HepG2 (cell line): ENCODE data around the gene SYPL2. TPM values are rescaled to one million over a fixed set of nuclear protein-coding genes. Genes with fewer than 3 reads are reported as not detected.
A peak's percentile ranks its signal among the peaks of the same experiment; 100 is the strongest.

Source experiments
- FOXK1 ChIP-seq: sonication (generic); formaldehyde crosslinking; IDR thresholded peaks from 2 replicates; pipeline ENCODE4 v1.4.0; 2020; ENCODE audit warnings: low read depth, missing genetic modification reagents, borderline replicate concordance
- HNRNPLL ChIP-seq: fragments of 200-400 bp; formaldehyde crosslinking; IDR thresholded peaks from 2 replicates; pipeline ENCODE4 v1.6.1; 2017; ENCODE audit warnings: mild to moderate bottlenecking, low read depth, low read length; ENCODE audit not compliant: poor library complexity, severe bottlenecking
- MTF1 ChIP-seq: sonication (generic); formaldehyde crosslinking; IDR thresholded peaks from 2 replicates; pipeline ENCODE4 v1.5.0; 2020; ENCODE audit warnings: missing genetic modification reagents
- NPAS2 ChIP-seq: sonication (generic); formaldehyde crosslinking; IDR thresholded peaks from 2 replicates; pipeline ENCODE4 v1.8.0; 2022; ENCODE audit warnings: mild to moderate bottlenecking, missing genetic modification reagents, borderline replicate concordance
- PBX3 ChIP-seq: sonication (generic); formaldehyde crosslinking; IDR thresholded peaks from 2 replicates; pipeline ENCODE4 v1.8.1; 2023; ENCODE audit warnings: missing genetic modification reagents, inconsistent platforms, borderline replicate concordance
- RARA ChIP-seq: IDR thresholded peaks from 2 replicates; pipeline ENCODE4 v1.6.1; 2016; ENCODE audit warnings: missing genetic modification reagents, missing compliant biosample characterization
- ZFP36L2 ChIP-seq: sonication (generic); formaldehyde crosslinking; IDR thresholded peaks from 2 replicates; pipeline ENCODE4 v1.4.0; 2020; ENCODE audit warnings: missing genetic modification reagents
- ZNF17 ChIP-seq: sonication (generic); formaldehyde crosslinking; IDR thresholded peaks from 2 replicates; pipeline ENCODE4 v1.5.0; 2020; ENCODE audit warnings: mild to moderate bottlenecking, missing genetic modification reagents
- ZNF558 ChIP-seq: sonication (generic); formaldehyde crosslinking; IDR thresholded peaks from 2 replicates; pipeline ENCODE4 v1.9.0; 2022; ENCODE audit warnings: mild to moderate bottlenecking, missing genetic modification reagents, borderline replicate concordance
- ZNF564 ChIP-seq: sonication (generic); formaldehyde crosslinking; IDR thresholded peaks from 2 replicates; pipeline ENCODE4 v1.8.1; 2023; ENCODE audit warnings: mild to moderate bottlenecking, missing genetic modification reagents
- ZNF567 ChIP-seq: sonication (generic); formaldehyde crosslinking; IDR thresholded peaks from 2 replicates; pipeline ENCODE4 v1.8.1; 2023; ENCODE audit warnings: mild to moderate bottlenecking, missing genetic modification reagents, borderline replicate concordance
- ZNF572 ChIP-seq: sonication (generic); formaldehyde crosslinking; IDR thresholded peaks from 2 replicates; pipeline ENCODE4 v1.5.1; 2020; ENCODE audit warnings: mild to moderate bottlenecking, missing genetic modification reagents
- ZNF784 ChIP-seq: sonication (generic); formaldehyde crosslinking; IDR thresholded peaks from 2 replicates; pipeline ENCODE4 v1.5.1; 2020; ENCODE audit warnings: missing genetic modification reagents, mild to moderate bottlenecking, borderline replicate concordance
- ZNF879 ChIP-seq: sonication (generic); formaldehyde crosslinking; IDR thresholded peaks from 2 replicates; pipeline ENCODE4 v1.8.1; 2023; ENCODE audit warnings: missing genetic modification reagents
- ZSCAN9 ChIP-seq: IDR thresholded peaks from 2 replicates; pipeline ENCODE4 v1.6.1; 2016; ENCODE audit warnings: borderline replicate concordance
- polyA plus RNA-seq, 8 experiments: library from polyadenylated mRNA; depleted of rRNA in 3 of 8; stranded (reverse) in 7 of 8; unstranded in 1 of 8; fragments of >200 nt; fragmentation: Illumina TruSeq in 4 of 8; extraction: Trizol in 4 of 8; gene quantifications; 2 replicates each; pipeline versions ENCODE4 v1.2.1 to v1.2.3, GENCODE V29; 2011 to 2016; ENCODE audit warnings: low read depth in 4 of 8, missing spikeins in 1 of 8, mixed read lengths in 1 of 8; ENCODE audit not compliant: insufficient read depth in 1 of 8
- total RNA-seq, 5 experiments: library from RNA; depleted of rRNA; stranded (reverse); fragments of >200 nt; fragmentation: Illumina TruSeq; extraction: Trizol; gene quantifications; 2 replicates each; pipeline ENCODE4 v1.2.3, GENCODE V29; 2016; ENCODE audit warnings: low read depth in 1 of 5
- TF ChIP-seq, protein P1 (sequence below): sonication (generic); formaldehyde crosslinking; IDR thresholded peaks from 2 replicates; pipeline ENCODE4 v1.4.0; 2020; ENCODE audit warnings: low read depth, mild to moderate bottlenecking, missing genetic modification reagents
- TF ChIP-seq, protein P2 (sequence below): sonication (generic); formaldehyde crosslinking; IDR thresholded peaks from 2 replicates; pipeline ENCODE4 v1.5.0; 2020; ENCODE audit warnings: mild to moderate bottlenecking, missing genetic modification reagents, borderline replicate concordance
- TF ChIP-seq, protein P3 (sequence below): sonication (generic); formaldehyde crosslinking; IDR thresholded peaks from 2 replicates; pipeline ENCODE4 v1.8.0; 2023; ENCODE audit warnings: mild to moderate bottlenecking, missing genetic modification reagents

The SYPL2 gene
- total and polyA plus RNA-seq, 2 of the 13 experiments (the other 11 are each of a cell fraction or from before 2014, with no cell fraction given) = 0.17 to 0.24 TPM

- TF ChIP-seq, protein P1, sequence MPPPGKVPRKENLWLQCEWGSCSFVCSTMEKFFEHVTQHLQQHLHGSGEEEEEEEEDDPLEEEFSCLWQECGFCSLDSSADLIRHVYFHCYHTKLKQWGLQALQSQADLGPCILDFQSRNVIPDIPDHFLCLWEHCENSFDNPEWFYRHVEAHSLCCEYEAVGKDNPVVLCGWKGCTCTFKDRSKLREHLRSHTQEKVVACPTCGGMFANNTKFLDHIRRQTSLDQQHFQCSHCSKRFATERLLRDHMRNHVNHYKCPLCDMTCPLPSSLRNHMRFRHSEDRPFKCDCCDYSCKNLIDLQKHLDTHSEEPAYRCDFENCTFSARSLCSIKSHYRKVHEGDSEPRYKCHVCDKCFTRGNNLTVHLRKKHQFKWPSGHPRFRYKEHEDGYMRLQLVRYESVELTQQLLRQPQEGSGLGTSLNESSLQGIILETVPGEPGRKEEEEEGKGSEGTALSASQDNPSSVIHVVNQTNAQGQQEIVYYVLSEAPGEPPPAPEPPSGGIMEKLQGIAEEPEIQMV (CRISPR knock-in tag) = peak; percentile 28; the same call in 1 of the 2 replicates
- no peak for TF ChIP-seq NPAS2 (CRISPR knock-in tag)
- TF ChIP-seq, protein P2, sequence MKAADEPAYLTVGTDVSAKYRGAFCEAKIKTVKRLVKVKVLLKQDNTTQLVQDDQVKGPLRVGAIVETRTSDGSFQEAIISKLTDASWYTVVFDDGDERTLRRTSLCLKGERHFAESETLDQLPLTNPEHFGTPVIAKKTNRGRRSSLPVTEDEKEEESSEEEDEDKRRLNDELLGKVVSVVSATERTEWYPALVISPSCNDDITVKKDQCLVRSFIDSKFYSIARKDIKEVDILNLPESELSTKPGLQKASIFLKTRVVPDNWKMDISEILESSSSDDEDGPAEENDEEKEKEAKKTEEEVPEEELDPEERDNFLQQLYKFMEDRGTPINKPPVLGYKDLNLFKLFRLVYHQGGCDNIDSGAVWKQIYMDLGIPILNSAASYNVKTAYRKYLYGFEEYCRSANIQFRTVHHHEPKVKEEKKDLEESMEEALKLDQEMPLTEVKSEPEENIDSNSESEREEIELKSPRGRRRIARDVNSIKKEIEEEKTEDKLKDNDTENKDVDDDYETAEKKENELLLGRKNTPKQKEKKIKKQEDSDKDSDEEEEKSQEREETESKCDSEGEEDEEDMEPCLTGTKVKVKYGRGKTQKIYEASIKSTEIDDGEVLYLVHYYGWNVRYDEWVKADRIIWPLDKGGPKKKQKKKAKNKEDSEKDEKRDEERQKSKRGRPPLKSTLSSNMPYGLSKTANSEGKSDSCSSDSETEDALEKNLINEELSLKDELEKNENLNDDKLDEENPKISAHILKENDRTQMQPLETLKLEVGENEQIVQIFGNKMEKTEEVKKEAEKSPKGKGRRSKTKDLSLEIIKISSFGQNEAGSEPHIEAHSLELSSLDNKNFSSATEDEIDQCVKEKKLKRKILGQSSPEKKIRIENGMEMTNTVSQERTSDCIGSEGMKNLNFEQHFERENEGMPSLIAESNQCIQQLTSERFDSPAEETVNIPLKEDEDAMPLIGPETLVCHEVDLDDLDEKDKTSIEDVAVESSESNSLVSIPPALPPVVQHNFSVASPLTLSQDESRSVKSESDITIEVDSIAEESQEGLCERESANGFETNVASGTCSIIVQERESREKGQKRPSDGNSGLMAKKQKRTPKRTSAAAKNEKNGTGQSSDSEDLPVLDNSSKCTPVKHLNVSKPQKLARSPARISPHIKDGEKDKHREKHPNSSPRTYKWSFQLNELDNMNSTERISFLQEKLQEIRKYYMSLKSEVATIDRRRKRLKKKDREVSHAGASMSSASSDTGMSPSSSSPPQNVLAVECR (CRISPR knock-in tag) = no peak
- no peak for TF ChIP-seq ZSCAN9 (CRISPR knock-in tag)
- no peak for TF ChIP-seq FOXK1 (CRISPR knock-in tag)
- no peak for TF ChIP-seq HNRNPLL
- 0 out of 2 replicates have a peak, but pooled peaks have one; percentile 19 for TF ChIP-seq ZNF567
- TF ChIP-seq RARA (CRISPR knock-in tag) = peak; percentile 71; the same call in 1 of the 2 replicates
- no peak for TF ChIP-seq ZNF17 (CRISPR knock-in tag)
- no peak for TF ChIP-seq MTF1
- TF ChIP-seq, protein P3, sequence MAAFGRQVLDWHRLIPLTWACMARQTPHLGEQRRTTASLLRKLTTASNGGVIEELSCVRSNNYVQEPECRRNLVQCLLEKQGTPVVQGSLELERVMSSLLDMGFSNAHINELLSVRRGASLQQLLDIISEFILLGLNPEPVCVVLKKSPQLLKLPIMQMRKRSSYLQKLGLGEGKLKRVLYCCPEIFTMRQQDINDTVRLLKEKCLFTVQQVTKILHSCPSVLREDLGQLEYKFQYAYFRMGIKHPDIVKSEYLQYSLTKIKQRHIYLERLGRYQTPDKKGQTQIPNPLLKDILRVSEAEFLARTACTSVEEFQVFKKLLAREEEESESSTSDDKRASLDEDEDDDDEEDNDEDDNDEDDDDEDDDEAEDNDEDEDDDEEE (CRISPR knock-in tag) = no peak; the same call in 1 of the 2 replicates
- TF ChIP-seq ZNF564 (CRISPR knock-in tag) = no peak
- no peak for TF ChIP-seq ZFP36L2
- no peak for TF ChIP-seq ZNF572 (CRISPR knock-in tag)
- no peak for TF ChIP-seq ZNF784 (CRISPR knock-in tag)
- TF ChIP-seq ZNF879 (CRISPR knock-in tag) = no peak
- no peak for TF ChIP-seq ZNF558
- no peak for TF ChIP-seq PBX3 (CRISPR knock-in tag)
These were observed 40.7 kb upstream of the SYPL2 start (continued) for GRCh38 chr1:109425391-109426280.
